GM23338 (cell line): ENCODE measurements around the gene LEO1. TPM values are rescaled to one million over a fixed set of nuclear protein-coding genes. Genes with fewer than 3 reads are reported as not detected.

Experiments
- ATAC-seq: fragments of 200-7000 bp; cut with Tn5 transposase; 3 replicates; pipeline ENCODE4 v1.9.1; 2020
- DNase-seq: peaks from one replicate; pipeline ENCODE4 v3.0.0-alpha.2; 2015; ENCODE audit warnings: low spot score
- H2AFZ ChIP-seq: fragments of 200-600 bp; sonication (generic); 2 replicates; pipeline ENCODE4 v1.8.0; 2016; ENCODE audit warnings: antibody characterized with exemption, mild to moderate bottlenecking, moderate library complexity
- H3F3A ChIP-seq: fragments of 200-600 bp; sonication (generic); replicated peaks from 2 replicates; pipeline ENCODE4 v1.8.0; 2017; ENCODE audit warnings: antibody characterized with exemption, mixed run types, low read depth
- H3K27ac ChIP-seq: fragments of 200-600 bp; sonication (generic); 2 replicates; pipeline ENCODE4 v1.6.1; 2016; ENCODE audit warnings: low read depth
- H3K27me3 ChIP-seq: fragments of 200-600 bp; sonication (generic); 2 replicates; pipeline ENCODE4 v1.8.0; 2016; ENCODE audit warnings: mild to moderate bottlenecking, mixed run types, moderate library complexity; ENCODE audit not compliant: insufficient read depth
- H3K36me3 ChIP-seq: fragments of 200-600 bp; sonication (generic); 2 replicates; pipeline ENCODE4 v1.8.0; 2016; ENCODE audit warnings: mild to moderate bottlenecking; ENCODE audit not compliant: insufficient read depth
- H3K4me1 ChIP-seq: fragments of 200-600 bp; sonication (generic); 2 replicates; pipeline ENCODE4 v1.8.0; 2016; ENCODE audit warnings: mild to moderate bottlenecking, moderate library complexity; ENCODE audit not compliant: insufficient read depth
- H3K4me2 ChIP-seq: fragments of 200-600 bp; sonication (generic); 2 replicates; pipeline ENCODE4 v1.7.1; 2017; ENCODE audit warnings: mixed run types
- H3K4me3 ChIP-seq: fragments of 200-600 bp; sonication (generic); 2 replicates; pipeline ENCODE4 v1.6.1; 2016; ENCODE audit warnings: mixed run types
- H3K79me2 ChIP-seq: fragments of 200-600 bp; sonication (generic); replicated peaks from 2 replicates; pipeline ENCODE4 v1.8.0; 2017; ENCODE audit warnings: mild to moderate bottlenecking; ENCODE audit not compliant: insufficient read depth
- H3K9me2 ChIP-seq: fragments of 200-600 bp; sonication (generic); 2 replicates; pipeline ENCODE4 v1.8.0; 2017; ENCODE audit not compliant: insufficient read depth
- H4K20me1 ChIP-seq: fragments of 200-600 bp; sonication (generic); replicated peaks from 2 replicates; pipeline ENCODE4 v1.8.0; 2017; ENCODE audit warnings: mild to moderate bottlenecking; ENCODE audit not compliant: insufficient read depth
- H3K27ac Mint-ChIP-seq: 2 replicates; pipeline ENCODE4 v1.8.0; 2020; ENCODE audit warnings: inconsistent platforms, mild to moderate bottlenecking, moderate library complexity, mixed read lengths
- H3K27me3 Mint-ChIP-seq: 3 replicates; pipeline ENCODE4 v1.8.0; 2022; ENCODE audit warnings: low read depth, mild to moderate bottlenecking, moderate library complexity, mixed read lengths, inconsistent platforms; ENCODE audit not compliant: insufficient read depth, poor library complexity
- H3K36me3 Mint-ChIP-seq: 3 replicates; pipeline ENCODE4 v1.8.0; 2021; ENCODE audit warnings: low read depth, mild to moderate bottlenecking, inconsistent platforms, moderate library complexity, mixed read lengths
- H3K4me1 Mint-ChIP-seq: 3 replicates; pipeline ENCODE4 v1.8.0; 2020; ENCODE audit warnings: mild to moderate bottlenecking, inconsistent platforms, mixed read lengths
- H3K4me3 Mint-ChIP-seq: 3 replicates; pipeline ENCODE4 v1.8.0; 2021; ENCODE audit warnings: moderate library complexity, mild to moderate bottlenecking, inconsistent platforms, mixed read lengths
- H3K9me3 Mint-ChIP-seq: 3 replicates; pipeline ENCODE4 v1.8.0; 2020; ENCODE audit warnings: moderate library complexity, mild to moderate bottlenecking, inconsistent platforms, mixed read lengths
- CREB1 ChIP-seq: fragments of 250-450 bp; sonication (Bioruptor Pico); IDR thresholded peaks from 2 replicates; pipeline ENCODE4 v1.5.0; 2020; ENCODE audit warnings: low read depth, mild to moderate bottlenecking, moderate library complexity
- EZH2 ChIP-seq: fragments of 200-600 bp; sonication (generic); IDR thresholded peaks from one replicate; pipeline ENCODE4 v1.8.0; 2017; ENCODE audit warnings: antibody characterized with exemption, mild to moderate bottlenecking, low read depth; ENCODE audit not compliant: unreplicated experiment
- EZH2phosphoT487 ChIP-seq: fragments of 200-600 bp; sonication (generic); IDR thresholded peaks from one replicate; pipeline ENCODE4 v1.8.1; 2018; ENCODE audit warnings: antibody characterized with exemption; ENCODE audit not compliant: unreplicated experiment
- JUNB ChIP-seq: IDR thresholded peaks from one replicate; pipeline ENCODE4 v1.6.1; 2016; ENCODE audit warnings: antibody characterized with exemption; ENCODE audit not compliant: unreplicated experiment
- NANOG ChIP-seq: IDR thresholded peaks from 2 replicates; pipeline ENCODE4 v1.6.1; 2016; ENCODE audit warnings: antibody characterized with exemption, borderline replicate concordance
- STAT1 ChIP-seq: IDR thresholded peaks from one replicate; pipeline ENCODE4 v1.6.1; 2016; ENCODE audit warnings: antibody characterized with exemption; ENCODE audit not compliant: unreplicated experiment
- ZNF331 ChIP-seq: fragments of 250-450 bp; sonication (Bioruptor Pico); IDR thresholded peaks from 2 replicates; pipeline ENCODE4 v1.5.0; 2020; ENCODE audit warnings: low read depth, mild to moderate bottlenecking, moderate library complexity
- polyA plus RNA-seq: library from polyadenylated mRNA; unstranded; fragments of >200 nt; fragmentation: Nextera tagmentation; extraction: Ambion mirVana; gene quantifications from 2 replicates; pipeline ENCODE4 v1.2.1, GENCODE V29; 2016
- total RNA-seq: library from RNA; depleted of rRNA; stranded (reverse); fragments of >200 nt; shearing (Covaris generic); gene quantifications from 2 replicates; pipeline ENCODE4 v1.2.3, GENCODE V29; 2014
- TF ChIP-seq, protein P1 (sequence below): IDR thresholded peaks from 2 replicates; pipeline ENCODE4 v1.6.1; 2016; ENCODE audit warnings: antibody characterized with exemption
- TF ChIP-seq, protein P2 (sequence below), 2 experiments: fragments of 200-600 bp in 1 of 2; sonication (generic) in 1 of 2; conservative IDR thresholded peaks; 2 replicates each; pipeline versions ENCODE4 v1.5.1 to v1.6.1; 2016 to 2017; ENCODE audit warnings: antibody characterized with exemption in 2 of 2, low read depth in 2 of 2, mild to moderate bottlenecking in 2 of 2, moderate library complexity in 1 of 2
- TF ChIP-seq, protein P3 (sequence below): fragments of 250-450 bp; sonication (Bioruptor Pico); IDR thresholded peaks from 2 replicates; pipeline ENCODE4 v1.5.0; 2020; ENCODE audit warnings: mild to moderate bottlenecking, moderate library complexity

Gene LEO1
- total and polyA plus RNA-seq, 2 experiments from 2014 or later = 41.4 to 55.6 TPM

DNA sequence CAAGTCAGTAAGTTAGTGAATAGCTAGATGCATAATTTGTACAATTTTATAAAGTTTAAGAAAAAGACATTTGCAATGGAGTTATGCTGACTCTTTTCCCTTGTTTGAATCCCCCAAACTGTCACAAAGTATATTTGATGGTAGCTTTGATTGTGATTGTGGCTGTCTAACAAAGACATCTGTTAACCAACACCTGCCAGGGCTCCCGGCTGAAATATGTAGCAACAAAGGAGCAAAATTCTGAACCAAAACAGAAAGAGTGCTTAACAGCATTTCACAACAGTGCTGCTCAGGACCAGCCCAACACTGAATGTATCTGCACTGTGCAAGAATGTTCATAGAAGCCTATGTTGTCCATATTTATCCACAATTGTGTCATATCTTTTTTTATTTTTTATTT, 39.4 kb downstream of the LEO1 start:
- peaks cover 15% of the 10 kb centered on the region for H3K4me1 Mint-ChIP-seq
- no peak overlapping the region for H3K27ac Mint-ChIP-seq
- no peak overlapping the region for H2AFZ ChIP-seq
- H3K4me1 ChIP-seq = peaks cover 9% of the 10 kb centered on the region
- H3K4me2 ChIP-seq = no peak overlapping the region
- H3K79me2 ChIP-seq = no peaks in the 10 kb centered on the region
- no peaks in the 10 kb centered on the region for H3K36me3 ChIP-seq
- no peak overlapping the region for H3K4me3 Mint-ChIP-seq
- H3K27me3 ChIP-seq = no peaks in the 10 kb centered on the region
- ATAC-seq (no peak), DNase-seq (no peak)
- 0 out of 2 replicates have a peak, but pooled peaks cover 3% of the 10 kb centered on the region for H3F3A ChIP-seq
- H3K4me3 ChIP-seq = no peak overlapping the region
- peaks cover 5% of the 10 kb centered on the region; the same call in 1 of the 2 replicates for H3K9me2 ChIP-seq
- no peaks in the 10 kb centered on the region for H4K20me1 ChIP-seq
- no peak overlapping the region; the same call in 1 of the 2 replicates for H3K27ac ChIP-seq
- TF ChIP-seq, protein P1, sequence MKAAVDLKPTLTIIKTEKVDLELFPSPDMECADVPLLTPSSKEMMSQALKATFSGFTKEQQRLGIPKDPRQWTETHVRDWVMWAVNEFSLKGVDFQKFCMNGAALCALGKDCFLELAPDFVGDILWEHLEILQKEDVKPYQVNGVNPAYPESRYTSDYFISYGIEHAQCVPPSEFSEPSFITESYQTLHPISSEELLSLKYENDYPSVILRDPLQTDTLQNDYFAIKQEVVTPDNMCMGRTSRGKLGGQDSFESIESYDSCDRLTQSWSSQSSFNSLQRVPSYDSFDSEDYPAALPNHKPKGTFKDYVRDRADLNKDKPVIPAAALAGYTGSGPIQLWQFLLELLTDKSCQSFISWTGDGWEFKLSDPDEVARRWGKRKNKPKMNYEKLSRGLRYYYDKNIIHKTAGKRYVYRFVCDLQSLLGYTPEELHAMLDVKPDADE = no peak
- TF ChIP-seq CREB1 (CRISPR knock-in tag) = no peak
- TF ChIP-seq EZH2 = no peak
- no peak for TF ChIP-seq EZH2phosphoT487
- no peak for TF ChIP-seq JUNB
- no peak for TF ChIP-seq STAT1
- TF ChIP-seq, protein P2, sequence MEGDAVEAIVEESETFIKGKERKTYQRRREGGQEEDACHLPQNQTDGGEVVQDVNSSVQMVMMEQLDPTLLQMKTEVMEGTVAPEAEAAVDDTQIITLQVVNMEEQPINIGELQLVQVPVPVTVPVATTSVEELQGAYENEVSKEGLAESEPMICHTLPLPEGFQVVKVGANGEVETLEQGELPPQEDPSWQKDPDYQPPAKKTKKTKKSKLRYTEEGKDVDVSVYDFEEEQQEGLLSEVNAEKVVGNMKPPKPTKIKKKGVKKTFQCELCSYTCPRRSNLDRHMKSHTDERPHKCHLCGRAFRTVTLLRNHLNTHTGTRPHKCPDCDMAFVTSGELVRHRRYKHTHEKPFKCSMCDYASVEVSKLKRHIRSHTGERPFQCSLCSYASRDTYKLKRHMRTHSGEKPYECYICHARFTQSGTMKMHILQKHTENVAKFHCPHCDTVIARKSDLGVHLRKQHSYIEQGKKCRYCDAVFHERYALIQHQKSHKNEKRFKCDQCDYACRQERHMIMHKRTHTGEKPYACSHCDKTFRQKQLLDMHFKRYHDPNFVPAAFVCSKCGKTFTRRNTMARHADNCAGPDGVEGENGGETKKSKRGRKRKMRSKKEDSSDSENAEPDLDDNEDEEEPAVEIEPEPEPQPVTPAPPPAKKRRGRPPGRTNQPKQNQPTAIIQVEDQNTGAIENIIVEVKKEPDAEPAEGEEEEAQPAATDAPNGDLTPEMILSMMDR (conservative IDR thresholded peaks at IDR 0.05; ENCODE audit: low read depth in 2 of 2) = no peak
- TF ChIP-seq, protein P3, sequence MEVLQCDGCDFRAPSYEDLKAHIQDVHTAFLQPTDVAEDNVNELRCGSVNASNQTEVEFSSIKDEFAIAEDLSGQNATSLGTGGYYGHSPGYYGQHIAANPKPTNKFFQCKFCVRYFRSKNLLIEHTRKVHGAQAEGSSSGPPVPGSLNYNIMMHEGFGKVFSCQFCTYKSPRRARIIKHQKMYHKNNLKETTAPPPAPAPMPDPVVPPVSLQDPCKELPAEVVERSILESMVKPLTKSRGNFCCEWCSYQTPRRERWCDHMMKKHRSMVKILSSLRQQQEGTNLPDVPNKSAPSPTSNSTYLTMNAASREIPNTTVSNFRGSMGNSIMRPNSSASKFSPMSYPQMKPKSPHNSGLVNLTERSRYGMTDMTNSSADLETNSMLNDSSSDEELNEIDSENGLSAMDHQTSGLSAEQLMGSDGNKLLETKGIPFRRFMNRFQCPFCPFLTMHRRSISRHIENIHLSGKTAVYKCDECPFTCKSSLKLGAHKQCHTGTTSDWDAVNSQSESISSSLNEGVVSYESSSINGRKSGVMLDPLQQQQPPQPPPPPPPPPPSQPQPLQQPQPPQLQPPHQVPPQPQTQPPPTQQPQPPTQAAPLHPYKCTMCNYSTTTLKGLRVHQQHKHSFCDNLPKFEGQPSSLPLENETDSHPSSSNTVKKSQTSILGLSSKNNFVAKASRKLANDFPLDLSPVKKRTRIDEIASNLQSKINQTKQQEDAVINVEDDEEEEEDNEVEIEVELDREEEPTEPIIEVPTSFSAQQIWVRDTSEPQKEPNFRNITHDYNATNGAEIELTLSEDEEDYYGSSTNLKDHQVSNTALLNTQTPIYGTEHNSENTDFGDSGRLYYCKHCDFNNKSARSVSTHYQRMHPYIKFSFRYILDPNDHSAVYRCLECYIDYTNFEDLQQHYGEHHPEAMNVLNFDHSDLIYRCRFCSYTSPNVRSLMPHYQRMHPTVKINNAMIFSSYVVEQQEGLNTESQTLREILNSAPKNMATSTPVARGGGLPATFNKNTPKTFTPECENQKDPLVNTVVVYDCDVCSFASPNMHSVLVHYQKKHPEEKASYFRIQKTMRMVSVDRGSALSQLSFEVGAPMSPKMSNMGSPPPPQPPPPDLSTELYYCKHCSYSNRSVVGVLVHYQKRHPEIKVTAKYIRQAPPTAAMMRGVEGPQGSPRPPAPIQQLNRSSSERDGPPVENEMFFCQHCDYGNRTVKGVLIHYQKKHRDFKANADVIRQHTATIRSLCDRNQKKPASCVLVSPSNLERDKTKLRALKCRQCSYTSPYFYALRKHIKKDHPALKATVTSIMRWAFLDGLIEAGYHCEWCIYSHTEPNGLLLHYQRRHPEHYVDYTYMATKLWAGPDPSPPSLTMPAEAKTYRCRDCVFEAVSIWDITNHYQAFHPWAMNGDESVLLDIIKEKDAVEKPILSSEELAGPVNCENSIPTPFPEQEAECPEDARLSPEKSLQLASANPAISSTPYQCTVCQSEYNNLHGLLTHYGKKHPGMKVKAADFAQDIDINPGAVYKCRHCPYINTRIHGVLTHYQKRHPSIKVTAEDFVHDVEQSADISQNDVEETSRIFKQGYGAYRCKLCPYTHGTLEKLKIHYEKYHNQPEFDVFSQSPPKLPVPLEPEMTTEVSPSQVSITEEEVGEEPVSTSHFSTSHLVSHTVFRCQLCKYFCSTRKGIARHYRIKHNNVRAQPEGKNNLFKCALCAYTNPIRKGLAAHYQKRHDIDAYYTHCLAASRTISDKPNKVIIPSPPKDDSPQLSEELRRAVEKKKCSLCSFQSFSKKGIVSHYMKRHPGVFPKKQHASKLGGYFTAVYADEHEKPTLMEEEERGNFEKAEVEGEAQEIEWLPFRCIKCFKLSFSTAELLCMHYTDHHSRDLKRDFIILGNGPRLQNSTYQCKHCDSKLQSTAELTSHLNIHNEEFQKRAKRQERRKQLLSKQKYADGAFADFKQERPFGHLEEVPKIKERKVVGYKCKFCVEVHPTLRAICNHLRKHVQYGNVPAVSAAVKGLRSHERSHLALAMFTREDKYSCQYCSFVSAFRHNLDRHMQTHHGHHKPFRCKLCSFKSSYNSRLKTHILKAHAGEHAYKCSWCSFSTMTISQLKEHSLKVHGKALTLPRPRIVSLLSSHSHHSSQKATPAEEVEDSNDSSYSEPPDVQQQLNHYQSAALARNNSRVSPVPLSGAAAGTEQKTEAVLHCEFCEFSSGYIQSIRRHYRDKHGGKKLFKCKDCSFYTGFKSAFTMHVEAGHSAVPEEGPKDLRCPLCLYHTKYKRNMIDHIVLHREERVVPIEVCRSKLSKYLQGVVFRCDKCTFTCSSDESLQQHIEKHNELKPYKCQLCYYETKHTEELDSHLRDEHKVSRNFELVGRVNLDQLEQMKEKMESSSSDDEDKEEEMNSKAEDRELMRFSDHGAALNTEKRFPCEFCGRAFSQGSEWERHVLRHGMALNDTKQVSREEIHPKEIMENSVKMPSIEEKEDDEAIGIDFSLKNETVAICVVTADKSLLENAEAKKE (CRISPR knock-in tag) = no peak
- TF ChIP-seq ZNF331 (CRISPR knock-in tag) = no peak
- no peak for TF ChIP-seq NANOG
- H3K9me3 Mint-ChIP-seq = no peaks in the 10 kb centered on the region
- peaks cover 9% of the 10 kb centered on the region for H3K27me3 Mint-ChIP-seq
- H3K36me3 Mint-ChIP-seq = peaks cover 6% of the 10 kb centered on the region; the same call in 1 of the 3 replicates
